GM21576 (cell line): ENCODE results near the gene OXTR.

ENCODE experiments used
- ATAC-seq: cut with Tn5 transposase; IDR thresholded peaks from one replicate; pipeline ENCODE4 v1.9.1; 2021; ENCODE audit warnings: mild to moderate bottlenecking, moderate library complexity; ENCODE audit not compliant: unreplicated experiment

Gene OXTR

DNA sequence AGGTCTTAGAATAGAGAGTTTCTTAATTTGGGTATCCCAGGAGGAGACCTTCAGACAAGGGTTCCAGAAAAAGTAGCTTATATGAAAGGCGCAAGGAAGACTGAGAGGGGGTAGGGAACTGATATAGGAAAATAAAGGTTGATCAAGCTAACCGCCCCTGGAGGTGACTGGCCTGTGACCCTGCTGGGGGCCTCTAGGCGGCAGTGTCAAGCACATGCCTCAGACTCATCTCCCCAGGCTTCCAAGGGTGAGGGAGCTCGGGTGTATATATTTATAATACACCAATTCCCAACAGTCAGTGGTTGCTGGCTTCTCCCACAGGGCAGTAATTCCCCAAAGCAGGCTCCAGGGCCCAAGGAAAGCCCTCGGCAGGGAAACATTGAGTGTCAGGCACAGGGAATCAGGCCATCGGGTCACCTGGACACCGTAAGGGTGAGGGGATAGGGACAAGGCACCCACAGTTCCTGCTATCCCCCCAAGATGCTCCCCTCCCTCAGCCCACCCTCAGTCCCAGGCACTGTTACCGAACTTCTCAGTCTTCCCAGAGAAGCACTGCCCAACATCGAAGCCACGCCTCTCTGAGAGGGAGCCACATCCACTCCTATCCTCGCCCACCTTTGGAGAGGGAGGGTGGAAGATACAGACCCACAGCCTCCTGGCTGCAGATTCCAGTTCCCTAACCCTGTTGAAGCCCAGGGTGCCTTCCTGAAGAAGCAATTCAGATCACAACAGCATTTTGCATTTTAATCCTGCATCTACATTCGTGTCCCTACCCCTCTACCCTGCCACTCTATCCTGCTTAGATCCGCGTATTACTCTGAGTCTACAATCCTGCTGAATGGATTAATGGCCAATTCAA lies 55.3 kb downstream of the OXTR start:
- ATAC-seq, result peak; percentile 56

DNA sequence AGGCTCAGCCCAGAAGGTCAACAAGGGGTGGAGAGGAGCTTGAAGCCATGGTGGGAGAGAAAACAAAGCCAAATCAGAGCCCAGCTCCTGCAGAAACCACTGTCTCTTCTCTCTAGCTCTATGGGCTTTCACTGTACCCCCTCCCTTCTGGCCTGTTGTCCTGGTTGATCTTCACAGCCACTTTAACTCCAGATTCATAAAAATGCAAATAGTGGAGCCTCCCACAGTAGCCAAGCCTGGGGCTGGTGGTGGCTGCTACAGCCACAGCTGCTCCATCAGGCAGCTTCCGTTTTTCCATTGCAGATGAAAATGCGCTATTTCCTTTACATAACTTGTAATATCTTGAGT lies 56.5 kb downstream of the OXTR start:
- no peak for ATAC-seq

DNA sequence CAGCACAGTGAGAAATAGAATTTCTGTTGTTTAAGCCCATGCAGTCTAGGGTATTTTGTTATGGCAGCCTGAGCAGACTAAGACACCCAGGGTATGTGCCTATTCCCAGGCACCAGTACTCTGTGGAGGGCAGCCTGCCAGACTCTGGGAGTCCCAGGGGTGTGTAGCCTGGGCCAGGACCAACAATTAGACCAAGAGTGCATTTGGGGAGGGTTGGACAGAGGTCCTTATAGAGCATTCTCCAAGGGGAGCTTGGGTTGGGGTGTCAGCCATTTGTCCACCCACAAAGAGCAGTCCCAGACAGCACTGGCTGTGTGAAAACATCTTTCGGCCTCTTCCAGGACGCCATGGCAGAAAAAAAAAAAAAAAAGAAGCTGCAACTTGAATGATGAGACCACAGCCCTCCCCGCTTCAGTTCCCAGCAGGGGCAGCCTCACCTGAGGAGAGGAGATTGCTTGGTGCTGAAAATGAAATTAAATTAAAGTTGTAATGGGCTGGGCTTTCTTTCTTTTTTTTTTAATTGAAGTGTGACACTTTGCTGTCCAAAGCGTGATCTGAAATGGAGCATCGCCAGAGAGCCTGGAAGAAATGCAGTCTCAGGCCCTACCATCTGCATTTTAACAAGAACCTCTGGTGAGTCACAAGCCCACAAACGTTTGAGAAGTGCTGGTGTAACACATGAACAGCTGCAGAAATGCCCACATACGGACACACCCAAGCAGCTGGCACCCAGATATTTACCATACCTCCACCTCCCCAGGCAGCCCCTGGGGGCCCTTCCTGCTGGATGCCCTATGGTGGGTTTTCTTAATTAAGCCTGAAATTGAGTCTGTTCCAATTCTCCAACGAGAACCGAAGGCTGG lies 57.1 kb downstream of the OXTR start:
- ATAC-seq, result no peak

DNA sequence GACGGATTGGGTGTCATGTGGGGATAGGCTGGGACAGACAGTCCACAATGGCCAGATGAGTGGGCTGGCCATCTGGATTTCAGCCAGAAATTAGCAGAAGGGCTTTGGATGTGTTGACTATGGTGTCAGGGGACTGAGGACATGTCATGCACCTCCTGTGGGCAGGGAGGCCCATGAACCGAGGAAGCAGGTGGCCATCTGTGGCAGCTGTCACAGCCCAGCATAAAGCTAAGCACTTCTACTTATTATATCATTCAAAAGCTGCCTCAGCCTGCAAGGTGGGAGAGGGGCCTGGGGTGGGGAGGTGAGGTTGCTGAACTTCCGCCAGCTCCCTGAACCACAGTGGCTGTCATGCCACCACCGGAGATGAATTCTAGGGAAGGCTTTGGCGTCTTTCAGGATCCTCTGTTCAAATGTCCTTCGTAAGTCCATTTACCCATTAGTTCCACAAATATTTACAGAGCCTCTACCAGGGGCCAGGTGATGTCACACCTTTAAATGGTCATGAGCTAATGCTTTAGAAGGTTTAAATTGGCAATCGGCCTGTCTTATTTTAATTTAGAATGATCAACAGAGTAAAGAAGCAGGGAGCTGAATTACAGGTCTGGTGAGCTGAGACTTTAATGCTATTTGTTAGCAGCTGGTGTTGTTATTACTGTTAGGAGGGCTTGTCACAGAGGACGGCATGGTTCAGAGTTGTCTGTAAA lies 59.5 kb downstream of the OXTR start:
- ATAC-seq, result no peak

DNA sequence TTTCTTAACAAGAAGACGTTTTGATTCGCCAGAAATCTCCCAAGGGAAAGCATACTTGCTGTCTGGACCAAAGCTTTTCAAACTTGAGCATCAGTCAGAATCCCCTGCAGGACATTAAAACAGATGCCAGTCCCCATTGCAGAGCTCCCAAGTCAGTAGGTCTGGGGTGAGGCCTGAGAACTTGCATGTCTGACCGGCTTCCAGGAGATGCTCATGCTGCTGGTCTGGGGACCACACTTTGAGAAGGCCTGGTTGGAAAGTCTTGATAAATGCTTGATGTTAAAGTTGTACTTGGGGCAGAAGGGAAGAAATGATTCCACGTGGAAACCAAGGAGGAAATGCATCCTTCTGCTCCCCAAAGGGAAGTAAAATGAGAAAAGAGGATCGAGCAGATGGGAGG lies 60.1 kb downstream of the OXTR start:
- no peak for ATAC-seq

DNA sequence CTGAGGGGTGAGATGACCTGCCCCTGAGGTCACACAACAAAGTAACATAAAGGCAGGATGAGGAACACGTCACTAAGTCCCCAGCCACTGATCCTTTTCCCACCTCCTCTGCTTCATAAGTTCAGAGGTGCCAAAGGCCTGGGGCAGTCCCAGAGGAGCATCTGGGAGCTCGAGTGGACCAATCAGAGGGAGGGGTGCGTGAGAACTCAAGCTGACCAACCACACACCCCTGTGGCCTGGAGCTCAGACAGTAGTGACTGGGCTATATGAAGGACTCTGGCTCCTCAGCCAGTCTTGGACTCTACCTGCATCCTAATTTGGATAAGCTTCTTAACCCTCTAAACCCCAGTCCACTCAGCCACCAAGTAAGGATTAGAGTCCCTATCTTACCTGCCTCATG lies 63.8 kb downstream of the OXTR start:
- no peak for ATAC-seq

DNA sequence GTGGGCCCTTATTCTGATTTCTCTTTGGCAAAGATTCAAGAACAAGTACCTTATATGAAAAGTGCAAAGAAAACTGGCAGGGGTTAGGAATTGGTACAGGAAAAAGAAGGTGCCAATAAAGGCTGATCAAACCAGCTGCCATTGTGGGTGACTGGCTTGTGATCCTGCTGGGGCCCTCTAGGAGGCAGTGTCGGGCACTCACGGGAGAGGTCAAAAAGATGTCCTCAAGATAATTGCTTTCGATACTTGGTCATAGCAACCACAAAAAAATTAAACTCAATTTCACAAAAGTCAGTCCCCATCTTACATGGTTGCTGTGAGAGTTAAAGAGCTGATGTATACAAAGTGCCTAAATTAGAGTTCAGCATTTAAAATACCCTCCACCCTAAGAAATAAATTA lies 66.9 kb downstream of the OXTR start:
- ATAC-seq, result no peak
